Measurements from ENCODE around the gene SP140. TPM values are rescaled to one million over a fixed set of nuclear protein-coding genes. Genes with fewer than 3 reads are reported as not detected.

The SP140 gene
- total RNA-seq, 1 experiment from 2014 or later = 1.1 TPM

GRCh38 chr2:230343747-230344146 is 118.2 kb downstream of the SP140 start:
- ChIA-PET CTCF (no interaction called here), POLR2A (no interaction called here)
- DNase-seq (ENCODE audit: low read depth, low spot score) = no peak
- no peak for TF ChIP-seq POLR2AphosphoS5 (IDR thresholded peaks at IDR 0.05; ENCODE audit: low read depth, low read length)
- TF ChIP-seq SIN3A (IDR thresholded peaks at IDR 0.05; ENCODE audit: borderline replicate concordance, insufficient read depth, low read depth, low read length) = no peak
- TF ChIP-seq REST (IDR thresholded peaks at IDR 0.05; ENCODE audit: insufficient read depth in 1 of 2, low read depth in 2 of 2, low read length in 1 of 2) = no peak
- TF ChIP-seq TCF7L2 (IDR thresholded peaks at IDR 0.05; ENCODE audit: low read depth, low read length) = no peak
- TF ChIP-seq CTCF (IDR thresholded peaks at IDR 0.05) = no peak
- Histone ChIP-seq H3K4me3 (ENCODE audit: low read depth in 2 of 2, low read length in 2 of 2) (no peak overlapping the region), H3K27me3 (ENCODE audit: control insufficient read depth, insufficient read depth, low read length) (no peaks in the 10 kb centered on the region), H3K27ac (ENCODE audit: low read length) (no peak overlapping the region), H3K4me1 (ENCODE audit: control insufficient read depth, insufficient read depth, low read length) (no peaks in the 10 kb centered on the region), H3K36me3 (ENCODE audit: control insufficient read depth, insufficient read depth, low read length) (no peaks in the 10 kb centered on the region), H3K9me3 (ENCODE audit: control insufficient read depth, insufficient read depth, low read depth, low read length) (peaks cover 9% of the 10 kb centered on the region; the same call in 1 of the 2 replicates)
- in situ Hi-C loops (cut with HindIII; ENCODE audit: low pct_unique_long_range_greater_than_20kb, low sequenced_read_pairs) = no loop called here
- ATAC-seq = no peak
- no TSS peak for BruUV-seq (replicated peaks)
- intact Hi-C loops (cut with micrococcal nuclease; ENCODE audit: unreplicated experiment) = no loop called here

GRCh38 chr2:230346465-230346864 is 120.9 kb downstream of the SP140 start:
- DNase-seq (ENCODE audit: low read depth, low spot score) (no peak), ATAC-seq (no peak)
- Histone ChIP-seq H3K27me3 (ENCODE audit: control insufficient read depth, insufficient read depth, low read length) (no peaks in the 10 kb centered on the region), H3K4me3 (ENCODE audit: low read depth in 2 of 2, low read length in 2 of 2) (no peak overlapping the region), H3K9me3 (ENCODE audit: control insufficient read depth, insufficient read depth, low read depth, low read length) (peaks cover 9% of the 10 kb centered on the region; the same call in 1 of the 2 replicates), H3K4me1 (ENCODE audit: control insufficient read depth, insufficient read depth, low read length) (no peaks in the 10 kb centered on the region), H3K27ac (ENCODE audit: low read length) (no peak overlapping the region), H3K36me3 (ENCODE audit: control insufficient read depth, insufficient read depth, low read length) (no peaks in the 10 kb centered on the region)
- TF ChIP-seq SIN3A (IDR thresholded peaks at IDR 0.05; ENCODE audit: borderline replicate concordance, insufficient read depth, low read depth, low read length) (no peak), POLR2AphosphoS5 (IDR thresholded peaks at IDR 0.05; ENCODE audit: low read depth, low read length) (no peak), CTCF (IDR thresholded peaks at IDR 0.05) (no peak), TCF7L2 (IDR thresholded peaks at IDR 0.05; ENCODE audit: low read depth, low read length) (no peak), REST (IDR thresholded peaks at IDR 0.05; ENCODE audit: insufficient read depth in 1 of 2, low read depth in 2 of 2, low read length in 1 of 2) (no peak)
- intact Hi-C loops (cut with micrococcal nuclease; ENCODE audit: unreplicated experiment) (no loop called here), in situ Hi-C loops (cut with HindIII; ENCODE audit: low pct_unique_long_range_greater_than_20kb, low sequenced_read_pairs) (no loop called here)
- ChIA-PET POLR2A (no interaction called here), CTCF (no interaction called here)
- BruUV-seq (replicated peaks) = no TSS peak
